Endothelial cell of umbilical vein (primary cell): Measurements from ENCODE around the gene PITPNM3. TPM values are rescaled to one million over a fixed set of nuclear protein-coding genes. Genes with fewer than 3 reads are reported as not detected.

Experiments
- BruUV-seq: library from RNA; stranded (reverse); fragments of 400-500 nt; replicated peaks from 2 replicates; lab custom pipeline; 2021; lab: Mats Ljungman, UMichigan
- CTCF ChIA-PET: fragments of 300-600, 350-600 bp; sonication (Branson Sonifier 250); formaldehyde crosslinking; loops from one replicate; lab custom pipeline; 2021; ENCODE audit warnings: antibody characterized with exemption, inconsistent platforms; lab: Charles Lee
- POLR2A ChIA-PET: fragments of 300-600, 350-600 bp; sonication (Branson Sonifier 250); formaldehyde crosslinking; loops from one replicate; lab custom pipeline; 2021; ENCODE audit warnings: antibody characterized with exemption, inconsistent platforms; lab: Charles Lee
- DNase-seq: peaks from one replicate; pipeline ENCODE4 v3.0.0-alpha.2; 2011; ENCODE audit warnings: low read depth, low spot score
- FAIRE-seq: peaks from 2 replicates; lab custom pipeline; 2011; peaks lifted over from hg19 to GRCh38; lab: Jason Lieb, UNC
- H2AFZ ChIP-seq: 2 replicates; pipeline ENCODE4 v1.6.0; 2012; ENCODE audit warnings: low read depth, low read length, control low read depth, inconsistent platforms
- H3K27ac ChIP-seq: 2 replicates; pipeline ENCODE4 v1.5.1; 2011; ENCODE audit warnings: low read depth, mild to moderate bottlenecking, control low read depth, low read length, moderate library complexity; ENCODE audit not compliant: insufficient read depth
- H3K27me3 ChIP-seq, 2 experiments: 2 replicates each; pipeline versions ENCODE4 v1.6.0 to v1.6.1; 2011; ENCODE audit warnings: low read length in 2 of 2, mixed read lengths in 1 of 2; ENCODE audit not compliant: control insufficient read depth in 2 of 2, insufficient read depth in 2 of 2
- H3K36me3 ChIP-seq, 2 experiments: 2 replicates in 1 of 2; 3 replicates in 1 of 2; pipeline ENCODE4 v1.5.1; 2011; ENCODE audit warnings: low read length in 2 of 2, mild to moderate bottlenecking in 1 of 2, moderate library complexity in 1 of 2; ENCODE audit not compliant: control insufficient read depth in 2 of 2, insufficient read depth in 2 of 2; ENCODE audit errors: extremely low read depth in 1 of 2
- H3K4me1 ChIP-seq: 3 replicates; pipeline ENCODE4 v1.5.1; 2011; ENCODE audit warnings: mild to moderate bottlenecking, low read length; ENCODE audit not compliant: control insufficient read depth, insufficient read depth; ENCODE audit errors: extremely low read depth
- H3K4me2 ChIP-seq: 2 replicates; pipeline ENCODE4 v1.6.1; 2011; ENCODE audit warnings: low read length, control low read depth, mixed read lengths; ENCODE audit not compliant: insufficient read depth
- H3K4me3 ChIP-seq, 3 experiments: fragments of 200-600 bp in 1 of 3; sonication (generic), shearing (Covaris generic) in 1 of 3; replicated peaks in 1 of 3; 2 replicates each; pipeline ENCODE4 v1.5.1; 2011 to 2016; ENCODE audit warnings: control low read depth in 3 of 3, low read length in 3 of 3, mild to moderate bottlenecking in 2 of 3, inconsistent platforms in 1 of 3, low read depth in 1 of 3, moderate library complexity in 1 of 3; ENCODE audit not compliant: insufficient read depth in 1 of 3
- H3K79me2 ChIP-seq: 2 replicates; pipeline ENCODE4 v1.6.0; 2012; ENCODE audit warnings: low read length, inconsistent platforms; ENCODE audit not compliant: control insufficient read depth, insufficient read depth
- H3K9ac ChIP-seq: replicated peaks from 2 replicates; pipeline ENCODE3; 2011; ENCODE audit warnings: low read length, control low read depth; ENCODE audit not compliant: insufficient read depth; ENCODE audit errors: extremely low read depth
- H3K9me1 ChIP-seq: replicated peaks from 3 replicates; pipeline ENCODE4 v1.6.0; 2011; ENCODE audit warnings: mild to moderate bottlenecking, low read length; ENCODE audit not compliant: control insufficient read depth, insufficient read depth; ENCODE audit errors: extremely low read depth
- H3K9me3 ChIP-seq: replicated peaks from 2 replicates; pipeline ENCODE4 v1.5.1; 2012; ENCODE audit warnings: low read length, inconsistent platforms; ENCODE audit not compliant: control insufficient read depth, insufficient read depth
- H4K20me1 ChIP-seq: replicated peaks from 2 replicates; pipeline ENCODE3; 2011; ENCODE audit warnings: mild to moderate bottlenecking, low read length; ENCODE audit not compliant: control insufficient read depth, insufficient read depth; ENCODE audit errors: extremely low read depth
- CTCF ChIP-seq, 2 donors: IDR thresholded peaks; 1 replicate in 1 of 2; 2 replicates in 1 of 2; pipeline ENCODE4 v1.5.1; 2011; ENCODE audit warnings: low read length in 2 of 2, mild to moderate bottlenecking in 2 of 2, moderate library complexity in 2 of 2, control low read depth in 1 of 2, inconsistent platforms in 1 of 2, low read depth in 1 of 2; ENCODE audit not compliant: insufficient read depth in 1 of 2; ENCODE audit errors: extremely low read depth in 1 of 2
- EZH2 ChIP-seq: IDR thresholded peaks from 2 replicates; pipeline ENCODE4 v1.6.1; 2012; ENCODE audit warnings: borderline replicate concordance, low read depth, mild to moderate bottlenecking, moderate library complexity, low read length, inconsistent platforms; ENCODE audit not compliant: severe bottlenecking
- FOS ChIP-seq: IDR thresholded peaks from 2 replicates; pipeline ENCODE4 v1.6.1; 2011; ENCODE audit warnings: mild to moderate bottlenecking, low read length, moderate library complexity, borderline replicate concordance; ENCODE audit not compliant: insufficient read depth
- GATA2 ChIP-seq: IDR thresholded peaks from 2 replicates; pipeline ENCODE4 v1.7.0; 2011; ENCODE audit warnings: low read depth, mild to moderate bottlenecking, moderate library complexity, mixed read lengths, low read length; ENCODE audit not compliant: insufficient read length, insufficient read depth
- JUN ChIP-seq: IDR thresholded peaks from 2 replicates; pipeline ENCODE4 v1.6.1; 2011; ENCODE audit warnings: borderline replicate concordance, low read depth; ENCODE audit not compliant: insufficient read length, insufficient read depth
- MYC ChIP-seq: IDR thresholded peaks from one replicate; pipeline ENCODE4 v1.6.1; 2011; ENCODE audit warnings: mild to moderate bottlenecking, low read depth, low read length
- POLR2A ChIP-seq: IDR thresholded peaks from 2 replicates; pipeline ENCODE4 v1.6.1; 2012; ENCODE audit warnings: low read depth, mild to moderate bottlenecking, control low read depth, low read length
- POLR2AphosphoS5 ChIP-seq: IDR thresholded peaks from 2 replicates; pipeline ENCODE4 v1.6.1; 2012; ENCODE audit warnings: low read depth, mild to moderate bottlenecking, control low read depth, low read length, moderate library complexity; ENCODE audit not compliant: insufficient read depth
- dilution Hi-C: fragments of 300-500 bp; cut with MboI; formaldehyde crosslinking; loops from one replicate; pipeline ENCODE4 v1.15.0; 2019; ENCODE audit warnings: low sequenced_read_pairs; ENCODE audit not compliant: extremely low pct_ligation_motif_present
- intact Hi-C: fragments of 100-400 bp; cut with micrococcal nuclease; formaldehyde crosslinking; loops from one replicate; pipeline ENCODE4 v1.10.0; 2022
- polyA plus RNA-seq, 4 experiments: library from polyadenylated mRNA; depleted of rRNA in 3 of 4; stranded (reverse) in 3 of 4; unstranded in 1 of 4; fragments of >200 nt; gene quantifications; 2 replicates each; pipeline versions ENCODE4 v1.2.1 to v1.2.3, GENCODE V29; 2011 to 2012; ENCODE audit warnings: missing spikeins in 1 of 4
- total RNA-seq: library from RNA; stranded (reverse); gene quantifications from 2 replicates; pipeline ENCODE4 v1.2.3, GENCODE V29; 2021
- TF ChIP-seq, protein P1 (sequence below): IDR thresholded peaks from 2 replicates; pipeline ENCODE4 v1.6.1; 2011; ENCODE audit not compliant: insufficient read depth, insufficient read length

PITPNM3 gene
- total and polyA plus RNA-seq, 2 donors (not counting 3 experiments of a cell fraction or from before 2014, with no cell fraction given): 1.0 to 1.9 TPM

GRCh38 chr17:6435968-6436367 is 120.4 kb downstream of the PITPNM3 start:
- dilution Hi-C loops (no loop called here), intact Hi-C loops (loop anchor here (1.0 to 10.0 kb wide), 2 partner anchors 849 to 1191 kb away; no protein-coding TSS in a partner anchor)
- H3K4me3 ChIP-seq: no peak overlapping the region
- TF ChIP-seq CTCF (IDR thresholded peaks at IDR 0.05; ENCODE audit: extremely low read depth in 1 of 2, insufficient read depth in 1 of 2, low read depth in 1 of 2, low read length in 2 of 2) (peak; percentile 76 to 79), JUN (no peak)
- H3K4me1 ChIP-seq: no peaks in the 10 kb centered on the region
- DNase-seq (peak; percentile 51), FAIRE-seq (peak; percentile 88)
- no peak overlapping the region for H3K4me2 ChIP-seq
- BruUV-seq: no TSS peak
- H3K36me3 ChIP-seq: no peaks in the 10 kb centered on the region
- H3K27me3 ChIP-seq: peaks cover 4 to 20% of the 10 kb centered on the region in 2 experiments
- no peaks in the 10 kb centered on the region for H4K20me1 ChIP-seq
- no peak overlapping the region for H3K9ac ChIP-seq
- ChIA-PET CTCF (interaction anchor here (0.6 to 4.4 kb wide), 36 partner anchors 8 to 1405 kb away, joined by 3 to 35 read pairs (median 4); partner anchors contain the start of genes C1QBP, KIAA0753, NLRP1 and PIMREG), POLR2A (no interaction called here)
- H3K9me1 ChIP-seq: no peaks in the 10 kb centered on the region
- no peak overlapping the region for H3K27ac ChIP-seq
- no peak overlapping the region for H2AFZ ChIP-seq
- no peaks in the 10 kb centered on the region for H3K79me2 ChIP-seq
- no peaks in the 10 kb centered on the region for H3K9me3 ChIP-seq

GRCh38 chr17:6435051-6435450 is 121.3 kb downstream of the PITPNM3 start, which contains the start of gene AIPL1:
TSS of gene AIPL1 (minus strand) at chr17:6435121. CDS start at chr17:6435104, 17 bp downstream.
- no peak within 1 kb of the TSS for H2AFZ ChIP-seq
- no peaks in the 10 kb centered on the region for H3K79me2 ChIP-seq
- BruUV-seq: no TSS peak
- dilution Hi-C loops: no loop called here
- H3K36me3 ChIP-seq: no peaks in the 10 kb centered on the region
- DNase-seq (no peak), FAIRE-seq (no peak)
- ChIA-PET POLR2A (no interaction called here), CTCF (interaction anchor here (1.4 to 4.4 kb wide), 8 partner anchors 10 to 847 kb away, joined by 4 to 35 read pairs (median 14); partner anchors contain the start of gene PIMREG)
- H3K27ac ChIP-seq: no peak within 1 kb of the TSS
- no peaks in the 10 kb centered on the region for H3K9me1 ChIP-seq
- no peaks in the 10 kb centered on the region for H3K4me1 ChIP-seq
- intact Hi-C loops: loop anchor here (10.0 kb wide), 1 partner anchor 1190 kb away; no protein-coding TSS in a partner anchor
- H3K9me3 ChIP-seq: no peaks in the 10 kb centered on the region
- no peak within 1 kb of the TSS for H3K4me3 ChIP-seq
- H3K9ac ChIP-seq: no peak within 1 kb of the TSS
- H3K27me3 ChIP-seq: peaks cover 4 to 15% of the 10 kb centered on the region in 2 experiments
- no peak within 1 kb of the TSS for H3K4me2 ChIP-seq
- no peaks in the 10 kb centered on the region for H4K20me1 ChIP-seq
- TF ChIP-seq, protein P1, sequence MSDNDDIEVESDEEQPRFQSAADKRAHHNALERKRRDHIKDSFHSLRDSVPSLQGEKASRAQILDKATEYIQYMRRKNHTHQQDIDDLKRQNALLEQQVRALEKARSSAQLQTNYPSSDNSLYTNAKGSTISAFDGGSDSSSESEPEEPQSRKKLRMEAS: no peak
- TF ChIP-seq MYC (no peak), POLR2A (no peak), EZH2 (no peak), JUN (no peak), FOS (no peak), POLR2AphosphoS5 (no peak), CTCF (IDR thresholded peaks at IDR 0.05; ENCODE audit: extremely low read depth in 1 of 2, insufficient read depth in 1 of 2, low read depth in 1 of 2, low read length in 2 of 2) (no peak), GATA2 (no peak)
